ENCODE measurements around the gene TXNL4B.
"Not testable (repeated sequence)": the region's sequence is repeated elsewhere in the genome, so short reads cannot be mapped to it uniquely, and the experiment has no call there.

GRCh38 chr16:72054254-72054847 is 39.1 kb downstream of the TXNL4B start, which contains the start of gene HP:
- TF ChIP-seq CTCF, POLR2A (IDR thresholded peaks at IDR 0.05): not testable (repeated sequence)

Measured in ovary (tissue), 3 donors.